Dendritic cell treated with granulocyte-macrophage colony-stimulating factor and Interleukin-4, amounts not matched to agents 40 ng/mL and 50 ng/mL, for 4 days (primary cell): ENCODE results near the gene KIAA0825.

Source experiments
- H3K27ac Mint-ChIP-seq: one replicate; pipeline ENCODE4 v1.8.0; 2022; ENCODE audit warnings: mild to moderate bottlenecking, mixed read lengths
- H3K27me3 Mint-ChIP-seq: one replicate; pipeline ENCODE4 v1.8.0; 2022; ENCODE audit warnings: mild to moderate bottlenecking, mixed read lengths
- H3K36me3 Mint-ChIP-seq: one replicate; pipeline ENCODE4 v1.8.0; 2022; ENCODE audit warnings: low read depth, mixed read lengths
- H3K4me1 Mint-ChIP-seq: one replicate; pipeline ENCODE4 v1.8.0; 2022; ENCODE audit warnings: low read depth, mixed read lengths
- H3K4me3 Mint-ChIP-seq: one replicate; pipeline ENCODE4 v1.8.0; 2022; ENCODE audit warnings: mild to moderate bottlenecking, moderate library complexity, mixed read lengths
- H3K9me3 Mint-ChIP-seq: one replicate; pipeline ENCODE4 v1.8.0; 2022; ENCODE audit warnings: mixed read lengths
- intact Hi-C: fragments of 100-400 bp; cut with micrococcal nuclease; formaldehyde crosslinking; loops from one replicate; pipeline ENCODE4 v1.15.0; 2022

The KIAA0825 gene

DNA sequence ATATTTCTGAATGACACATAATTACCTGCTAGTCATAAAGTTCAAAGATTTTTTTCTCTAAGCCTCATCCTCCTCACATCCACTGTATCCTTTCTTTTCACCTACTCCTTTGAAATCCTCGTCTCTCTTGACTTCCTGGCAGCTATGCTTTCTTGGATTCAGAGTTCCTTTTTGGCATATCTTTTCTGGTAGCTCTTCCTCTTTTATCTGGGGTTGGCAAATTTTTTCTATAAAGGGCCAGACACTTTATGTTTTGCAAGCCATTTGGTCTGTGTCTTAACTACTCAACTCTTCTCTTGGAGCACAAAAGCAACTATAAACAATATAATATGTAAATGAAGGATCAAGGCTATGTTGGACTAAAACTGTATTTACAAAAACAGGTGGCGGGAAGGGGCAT, 197.5 kb downstream of the KIAA0825 start:
- no peaks in the 10 kb centered on the region for H3K9me3 Mint-ChIP-seq
- H3K27me3 Mint-ChIP-seq = no peaks in the 10 kb centered on the region
- intact Hi-C loops = no loop called here
- H3K4me3 Mint-ChIP-seq = no peak overlapping the region
- H3K27ac Mint-ChIP-seq = no peak overlapping the region
- H3K4me1 Mint-ChIP-seq = peaks cover 23% of the 10 kb centered on the region
- H3K36me3 Mint-ChIP-seq = no peaks in the 10 kb centered on the region

DNA sequence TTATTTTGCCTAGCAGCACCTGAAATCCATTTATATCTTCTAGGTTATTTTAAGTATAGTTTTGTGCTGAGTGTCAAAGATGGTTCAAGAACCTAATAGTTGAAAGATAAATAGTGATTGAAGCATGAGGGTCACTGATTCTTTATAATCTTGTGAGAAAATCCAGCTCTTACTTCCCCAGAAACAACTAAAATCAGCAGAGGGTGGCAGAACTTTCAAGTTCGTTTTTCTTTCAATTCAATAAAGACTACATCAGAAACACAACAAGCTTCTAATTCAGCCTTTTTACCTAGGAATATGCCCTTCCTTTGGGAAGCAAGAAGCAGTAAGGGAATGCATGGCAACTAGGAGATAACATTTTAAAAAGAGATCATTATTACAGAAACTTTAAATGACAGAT, 202.6 kb downstream of the KIAA0825 start:
- intact Hi-C loops = no loop called here
- Mint-ChIP-seq H3K27me3 (no peaks in the 10 kb centered on the region), H3K36me3 (no peaks in the 10 kb centered on the region), H3K4me1 (peaks cover 3% of the 10 kb centered on the region), H3K4me3 (no peak overlapping the region), H3K9me3 (no peaks in the 10 kb centered on the region), H3K27ac (no peak overlapping the region)

DNA sequence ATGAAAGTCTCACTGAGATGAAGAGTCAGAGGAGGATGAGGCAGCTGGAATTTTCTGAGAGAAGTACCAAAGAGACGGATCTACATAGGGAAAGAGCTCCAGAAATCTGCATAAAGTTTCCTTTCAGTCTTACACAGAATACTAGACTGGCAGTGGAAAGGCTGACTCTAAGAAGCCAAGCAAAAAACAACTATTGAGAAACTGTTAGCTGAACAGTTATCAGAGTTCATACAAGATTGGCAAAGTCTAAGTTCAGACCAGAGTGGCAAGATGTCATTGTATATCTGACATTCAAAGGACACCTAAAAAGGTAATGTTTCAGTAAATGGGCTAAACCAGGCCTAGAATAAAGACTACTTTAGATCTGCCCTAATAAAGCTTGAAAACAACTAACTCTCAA, 209.0 kb downstream of the KIAA0825 start:
- intact Hi-C loops = no loop called here
- no peaks in the 10 kb centered on the region for H3K27me3 Mint-ChIP-seq
- no peak overlapping the region for H3K4me3 Mint-ChIP-seq
- no peaks in the 10 kb centered on the region for H3K9me3 Mint-ChIP-seq
- no peaks in the 10 kb centered on the region for H3K4me1 Mint-ChIP-seq
- no peaks in the 10 kb centered on the region for H3K36me3 Mint-ChIP-seq
- H3K27ac Mint-ChIP-seq = no peak overlapping the region

DNA sequence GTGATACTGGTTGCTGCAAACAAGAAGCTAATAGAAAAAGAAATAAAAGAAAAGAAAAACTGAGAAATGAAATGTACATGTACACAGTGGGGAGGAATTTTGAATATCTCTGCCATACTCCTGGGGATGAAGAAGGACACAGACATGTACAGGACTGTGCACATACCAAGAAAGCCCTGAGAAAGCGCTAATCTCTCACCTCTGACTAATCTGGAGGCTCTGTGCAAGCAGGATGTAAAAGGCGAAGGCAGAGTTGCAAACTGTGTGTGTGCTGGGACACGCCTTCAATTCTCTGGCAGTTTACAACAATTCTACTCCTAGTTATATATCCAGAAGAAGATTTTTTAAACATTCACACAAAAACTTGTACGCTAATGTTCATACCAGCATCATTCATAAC, 211.4 kb downstream of the KIAA0825 start:
- H3K27ac Mint-ChIP-seq = no peak overlapping the region
- H3K9me3 Mint-ChIP-seq = no peaks in the 10 kb centered on the region
- H3K4me1 Mint-ChIP-seq = no peaks in the 10 kb centered on the region
- no peaks in the 10 kb centered on the region for H3K36me3 Mint-ChIP-seq
- H3K27me3 Mint-ChIP-seq = no peaks in the 10 kb centered on the region
- intact Hi-C loops = no loop called here
- H3K4me3 Mint-ChIP-seq = no peak overlapping the region

DNA sequence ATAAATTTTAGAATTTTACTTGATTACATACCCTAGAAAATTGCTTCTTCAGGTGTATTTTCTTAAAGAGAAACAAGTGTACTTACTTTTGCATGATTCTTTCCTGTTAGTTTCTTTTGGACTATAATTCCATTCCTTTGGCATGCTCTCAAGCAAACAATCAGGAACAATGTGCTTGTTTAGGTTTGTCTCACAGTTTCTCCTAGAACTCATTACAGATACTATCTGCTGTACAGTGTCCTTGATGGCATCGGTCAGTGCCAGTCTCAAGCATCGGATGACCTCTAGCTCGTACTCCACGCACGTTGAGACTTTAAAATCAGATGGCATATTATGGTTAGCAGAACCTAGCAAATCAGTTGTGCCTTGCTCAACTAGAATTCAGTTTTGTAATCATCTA, 214.9 kb downstream of the KIAA0825 start:
- Mint-ChIP-seq H3K36me3 (no peaks in the 10 kb centered on the region), H3K27me3 (no peaks in the 10 kb centered on the region), H3K4me1 (no peaks in the 10 kb centered on the region), H3K4me3 (no peak overlapping the region), H3K9me3 (peaks cover under 1% of the 10 kb centered on the region), H3K27ac (no peak overlapping the region)
- intact Hi-C loops = no loop called here

DNA sequence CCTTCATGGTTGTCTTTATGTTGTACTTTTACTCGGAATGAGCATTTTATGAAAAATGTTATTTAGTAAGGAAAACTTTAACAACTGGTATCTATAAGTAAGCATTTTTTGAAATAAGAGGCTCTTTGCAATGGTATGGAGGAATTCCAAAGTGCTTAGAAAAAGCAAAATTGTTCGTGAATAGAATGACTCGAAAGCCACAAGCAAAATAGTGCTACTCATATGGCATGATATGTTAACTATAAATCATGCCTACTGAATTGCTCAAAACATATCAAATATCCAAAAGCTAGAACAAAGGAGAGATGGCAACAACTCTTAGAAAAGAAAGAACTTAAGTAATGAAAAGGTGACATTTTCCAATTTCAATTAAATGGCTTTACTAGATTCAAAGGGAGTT, 216.3 kb downstream of the KIAA0825 start:
- no peaks in the 10 kb centered on the region for H3K27me3 Mint-ChIP-seq
- intact Hi-C loops = no loop called here
- peaks cover 10% of the 10 kb centered on the region for H3K9me3 Mint-ChIP-seq
- H3K4me3 Mint-ChIP-seq = no peak overlapping the region
- H3K4me1 Mint-ChIP-seq = no peaks in the 10 kb centered on the region
- H3K36me3 Mint-ChIP-seq = no peaks in the 10 kb centered on the region
- no peak overlapping the region for H3K27ac Mint-ChIP-seq

DNA sequence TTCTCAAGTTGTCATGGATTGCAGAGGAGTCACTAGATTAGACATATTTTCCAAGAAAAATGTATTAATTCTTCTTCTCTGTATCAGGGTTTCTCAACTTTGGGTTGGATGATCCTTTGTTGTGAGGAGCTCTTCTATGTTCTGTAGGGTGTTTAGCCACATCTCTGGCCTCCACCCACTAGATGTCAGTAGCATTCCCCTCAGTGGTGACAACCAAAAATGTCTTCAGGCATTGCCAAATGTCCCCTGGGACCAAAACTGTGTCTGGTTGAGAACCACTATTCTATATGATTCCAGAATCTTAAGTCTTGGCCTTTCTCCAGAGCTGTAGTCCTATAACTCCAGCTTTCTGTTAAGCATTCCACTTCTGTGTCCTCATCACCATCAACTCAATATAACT, 220.9 kb downstream of the KIAA0825 start:
- H3K9me3 Mint-ChIP-seq = peaks cover 10% of the 10 kb centered on the region
- intact Hi-C loops = no loop called here
- no peaks in the 10 kb centered on the region for H3K36me3 Mint-ChIP-seq
- H3K4me3 Mint-ChIP-seq = no peak overlapping the region
- no peaks in the 10 kb centered on the region for H3K4me1 Mint-ChIP-seq
- H3K27ac Mint-ChIP-seq = no peak overlapping the region
- no peaks in the 10 kb centered on the region for H3K27me3 Mint-ChIP-seq

DNA sequence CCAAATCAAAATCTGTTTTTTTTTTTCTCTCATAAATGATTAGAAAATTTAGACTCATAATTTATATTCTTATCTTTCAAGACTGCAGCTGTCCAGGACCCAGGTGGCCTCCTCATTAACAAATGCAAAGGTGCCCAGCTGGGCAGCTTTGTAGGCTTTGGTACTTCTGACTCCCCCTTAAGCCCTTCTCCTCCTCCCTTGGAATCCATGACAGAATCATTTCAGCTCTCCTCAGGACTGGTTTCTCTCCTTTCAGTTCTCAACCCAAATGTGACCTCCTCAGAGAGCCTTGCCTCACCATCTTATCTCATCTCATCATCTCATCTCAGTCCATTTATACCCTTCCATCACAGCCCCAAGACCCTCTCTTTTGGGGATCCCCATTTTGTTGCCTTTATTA, 221.7 kb downstream of the KIAA0825 start:
- peaks cover 10% of the 10 kb centered on the region for H3K9me3 Mint-ChIP-seq
- intact Hi-C loops = no loop called here
- no peaks in the 10 kb centered on the region for H3K36me3 Mint-ChIP-seq
- H3K27me3 Mint-ChIP-seq = no peaks in the 10 kb centered on the region
- no peak overlapping the region for H3K4me3 Mint-ChIP-seq
- no peaks in the 10 kb centered on the region for H3K4me1 Mint-ChIP-seq
- H3K27ac Mint-ChIP-seq = no peak overlapping the region

DNA sequence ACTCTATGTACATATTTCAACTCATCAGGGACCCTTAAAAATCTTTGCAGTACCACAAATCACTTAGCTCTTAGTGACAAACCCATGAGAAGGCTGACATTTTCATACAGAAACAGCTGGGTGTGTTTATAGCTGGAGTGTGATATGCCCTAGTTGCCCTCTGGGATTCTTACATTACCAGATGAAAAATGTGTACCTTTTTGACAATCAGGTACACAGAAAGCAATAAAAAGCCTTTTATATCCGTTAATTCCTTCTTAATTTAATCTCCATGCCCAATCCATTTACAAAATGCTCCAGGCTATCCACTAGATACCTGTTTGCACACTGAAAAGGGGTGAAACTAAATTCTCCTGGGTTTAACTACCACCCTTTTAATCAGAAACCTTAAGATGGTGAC, 222.9 kb downstream of the KIAA0825 start:
- H3K36me3 Mint-ChIP-seq = no peaks in the 10 kb centered on the region
- intact Hi-C loops = no loop called here
- H3K27me3 Mint-ChIP-seq = no peaks in the 10 kb centered on the region
- H3K4me3 Mint-ChIP-seq = no peak overlapping the region
- peaks cover 10% of the 10 kb centered on the region for H3K9me3 Mint-ChIP-seq
- no peaks in the 10 kb centered on the region for H3K4me1 Mint-ChIP-seq
- no peak overlapping the region for H3K27ac Mint-ChIP-seq

DNA sequence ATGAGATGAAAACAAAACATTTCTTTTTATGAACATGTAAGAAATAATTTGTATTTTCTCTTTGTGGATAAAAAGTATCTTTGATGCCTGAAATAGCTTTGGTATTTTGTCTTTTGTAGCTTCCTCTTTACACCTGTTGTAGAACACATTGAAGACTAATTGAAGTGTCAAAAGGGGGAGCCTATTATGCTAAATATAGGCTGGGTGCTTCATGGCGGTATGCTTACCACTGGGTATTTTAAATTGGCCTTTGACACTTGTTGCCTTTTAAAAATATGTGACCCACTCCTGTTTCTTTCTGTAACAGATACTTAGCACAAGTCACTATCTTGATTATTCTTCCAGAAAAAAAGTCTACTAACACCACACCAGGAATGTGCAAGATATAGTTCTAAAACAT, 226.4 kb downstream of the KIAA0825 start:
- intact Hi-C loops = no loop called here
- no peaks in the 10 kb centered on the region for H3K36me3 Mint-ChIP-seq
- H3K9me3 Mint-ChIP-seq = no peaks in the 10 kb centered on the region
- no peaks in the 10 kb centered on the region for H3K27me3 Mint-ChIP-seq
- H3K4me3 Mint-ChIP-seq = no peak overlapping the region
- no peak overlapping the region for H3K27ac Mint-ChIP-seq
- no peaks in the 10 kb centered on the region for H3K4me1 Mint-ChIP-seq

DNA sequence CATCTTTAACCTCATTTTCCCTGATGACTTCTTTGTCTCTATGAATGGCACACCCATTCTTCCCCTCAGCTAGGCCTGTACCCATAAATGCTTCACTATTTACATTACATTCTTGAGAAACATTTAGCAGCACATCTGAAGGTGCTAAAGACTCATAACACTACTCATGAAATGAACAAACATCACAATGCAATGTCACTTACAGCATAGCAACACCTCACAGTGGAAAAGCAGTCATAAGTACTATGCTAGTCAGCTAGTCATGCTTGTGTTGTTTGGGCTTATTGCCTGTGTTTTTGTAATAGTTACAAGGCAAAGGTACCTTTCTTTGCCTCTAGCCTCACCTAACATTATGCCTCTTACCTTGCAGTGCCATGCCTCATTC, 228.9 kb downstream of the KIAA0825 start:
- Mint-ChIP-seq H3K27me3 (no peaks in the 10 kb centered on the region), H3K27ac (no peak overlapping the region), H3K36me3 (no peaks in the 10 kb centered on the region), H3K4me3 (no peak overlapping the region), H3K9me3 (no peaks in the 10 kb centered on the region), H3K4me1 (no peaks in the 10 kb centered on the region)
- intact Hi-C loops = no loop called here

DNA sequence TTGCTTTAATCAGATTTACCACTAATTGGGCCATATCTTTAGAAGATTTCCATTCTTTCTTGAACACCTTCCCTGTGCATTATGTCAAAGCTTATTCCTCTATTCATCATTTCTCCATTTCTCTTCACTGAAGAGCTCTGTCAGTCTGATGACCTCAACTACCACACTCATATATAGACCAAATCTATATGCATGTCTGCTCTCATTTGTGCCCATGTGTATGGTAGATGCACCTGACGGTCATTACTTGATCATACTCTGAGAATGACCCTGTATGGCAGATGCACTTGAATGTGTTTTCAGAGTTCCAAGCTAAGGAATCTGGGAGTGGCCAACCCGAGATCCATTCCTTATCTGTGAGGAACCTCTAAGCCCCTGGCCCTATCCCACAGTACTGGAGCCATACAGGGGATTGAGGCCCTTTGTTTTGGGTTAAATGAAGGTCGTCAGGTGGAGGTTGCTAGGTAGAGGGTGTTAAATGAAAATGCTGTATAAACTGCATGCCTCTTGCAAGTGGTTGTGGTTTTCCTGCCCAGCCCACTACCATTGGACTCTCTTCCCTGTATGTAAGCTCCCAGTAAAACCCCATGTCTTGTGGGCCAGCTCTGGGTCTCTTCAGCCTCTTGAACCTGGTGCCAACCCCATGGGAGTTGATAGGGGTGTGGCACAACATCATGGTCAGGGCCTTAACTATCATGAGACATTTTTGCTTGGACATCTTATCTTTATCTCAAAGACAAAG, 229.5 kb downstream of the KIAA0825 start:
- Mint-ChIP-seq H3K9me3 (no peaks in the 10 kb centered on the region), H3K27me3 (no peaks in the 10 kb centered on the region), H3K27ac (no peak overlapping the region), H3K4me1 (no peaks in the 10 kb centered on the region), H3K36me3 (no peaks in the 10 kb centered on the region), H3K4me3 (no peak overlapping the region)
- intact Hi-C loops = no loop called here

DNA sequence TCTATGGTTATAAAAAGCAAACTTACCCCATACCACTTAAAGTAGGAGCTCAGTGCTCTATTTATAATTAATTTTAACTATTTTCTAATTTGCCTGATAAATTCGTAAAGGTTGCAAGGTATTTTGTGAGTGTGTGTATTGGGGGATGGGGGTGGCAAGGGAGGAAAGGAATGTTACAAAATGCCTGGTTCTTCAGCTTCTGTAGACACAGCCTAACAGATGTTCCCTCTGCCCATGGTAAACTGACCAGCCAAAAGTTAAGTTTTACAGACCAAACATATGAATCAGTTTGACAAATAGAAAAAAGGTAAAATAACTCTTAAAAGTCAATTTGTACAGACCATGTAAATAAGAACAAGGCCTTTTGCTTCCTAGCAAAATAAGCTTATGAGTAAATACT, 232.6 kb downstream of the KIAA0825 start:
- Mint-ChIP-seq H3K36me3 (no peaks in the 10 kb centered on the region), H3K27ac (no peak overlapping the region), H3K9me3 (no peaks in the 10 kb centered on the region), H3K4me3 (no peak overlapping the region), H3K4me1 (no peaks in the 10 kb centered on the region), H3K27me3 (no peaks in the 10 kb centered on the region)
- intact Hi-C loops = no loop called here

DNA sequence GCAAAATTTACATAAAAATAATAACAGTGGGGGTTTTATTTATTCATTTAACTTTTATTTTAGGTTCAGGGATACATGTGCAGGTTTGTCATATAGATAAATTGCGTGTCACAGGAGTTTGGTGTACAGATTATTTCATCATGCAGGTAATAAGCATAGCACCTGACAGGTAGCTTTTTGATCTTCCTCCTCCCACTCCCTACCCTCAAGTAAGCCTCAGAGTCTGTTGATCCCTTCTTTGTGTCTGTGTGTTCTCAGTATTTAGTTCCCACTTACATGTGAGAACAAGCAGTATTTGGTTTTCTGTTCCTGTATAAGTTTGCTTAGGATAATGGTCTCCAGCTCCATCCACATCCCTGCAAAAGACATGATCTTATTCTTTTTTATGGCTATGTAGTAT, 240.3 kb downstream of the KIAA0825 start:
- Mint-ChIP-seq H3K36me3 (no peaks in the 10 kb centered on the region), H3K27ac (no peak overlapping the region), H3K4me3 (no peak overlapping the region), H3K4me1 (peaks cover 11% of the 10 kb centered on the region), H3K9me3 (no peaks in the 10 kb centered on the region), H3K27me3 (no peaks in the 10 kb centered on the region)
- intact Hi-C loops = no loop called here

DNA sequence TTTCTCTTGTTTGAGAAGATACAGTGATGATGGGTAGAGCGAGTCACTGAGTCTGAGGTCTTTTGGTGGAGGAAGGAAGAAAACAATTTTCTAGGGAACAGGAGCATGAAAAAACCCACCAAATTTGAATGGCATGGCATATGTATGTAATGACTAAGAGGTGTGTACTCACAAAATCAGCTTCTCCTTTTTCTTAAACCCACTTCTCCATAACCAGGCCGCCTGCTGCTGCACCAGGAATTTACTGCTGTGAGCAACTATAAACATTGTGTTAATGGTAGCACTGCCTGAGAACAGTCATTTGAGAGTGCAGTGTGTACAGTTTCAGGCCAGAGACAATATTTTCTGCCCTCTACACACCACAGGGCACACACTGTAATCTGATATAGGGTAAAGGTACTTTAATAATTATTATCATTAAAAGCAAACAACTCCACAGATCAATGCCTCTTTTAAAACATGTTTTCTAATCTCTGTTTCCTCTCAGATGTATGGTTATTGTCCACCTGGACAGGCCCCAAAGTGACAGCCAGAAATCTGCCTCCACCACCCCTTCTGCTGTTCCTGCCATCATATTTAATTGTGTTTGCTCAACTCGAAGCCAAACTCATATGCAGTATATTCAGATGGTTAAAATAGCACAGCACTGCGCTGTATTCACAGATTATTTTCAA, 241.6 kb downstream of the KIAA0825 start:
- Mint-ChIP-seq H3K4me1 (peaks cover 11% of the 10 kb centered on the region), H3K27me3 (no peaks in the 10 kb centered on the region), H3K9me3 (no peaks in the 10 kb centered on the region), H3K27ac (no peak overlapping the region), H3K4me3 (no peak overlapping the region), H3K36me3 (no peaks in the 10 kb centered on the region)
- intact Hi-C loops = no loop called here
